ENCODE measurements around the gene CCDC18. TPM values are rescaled to one million over a fixed set of nuclear protein-coding genes. Genes with fewer than 3 reads are reported as not detected.

CCDC18 gene
- total RNA-seq, 1 donor from 2014 or later: 16.2 TPM

- DNase-seq (ENCODE audit: low read depth): no peak
- TF ChIP-seq, protein P1, sequence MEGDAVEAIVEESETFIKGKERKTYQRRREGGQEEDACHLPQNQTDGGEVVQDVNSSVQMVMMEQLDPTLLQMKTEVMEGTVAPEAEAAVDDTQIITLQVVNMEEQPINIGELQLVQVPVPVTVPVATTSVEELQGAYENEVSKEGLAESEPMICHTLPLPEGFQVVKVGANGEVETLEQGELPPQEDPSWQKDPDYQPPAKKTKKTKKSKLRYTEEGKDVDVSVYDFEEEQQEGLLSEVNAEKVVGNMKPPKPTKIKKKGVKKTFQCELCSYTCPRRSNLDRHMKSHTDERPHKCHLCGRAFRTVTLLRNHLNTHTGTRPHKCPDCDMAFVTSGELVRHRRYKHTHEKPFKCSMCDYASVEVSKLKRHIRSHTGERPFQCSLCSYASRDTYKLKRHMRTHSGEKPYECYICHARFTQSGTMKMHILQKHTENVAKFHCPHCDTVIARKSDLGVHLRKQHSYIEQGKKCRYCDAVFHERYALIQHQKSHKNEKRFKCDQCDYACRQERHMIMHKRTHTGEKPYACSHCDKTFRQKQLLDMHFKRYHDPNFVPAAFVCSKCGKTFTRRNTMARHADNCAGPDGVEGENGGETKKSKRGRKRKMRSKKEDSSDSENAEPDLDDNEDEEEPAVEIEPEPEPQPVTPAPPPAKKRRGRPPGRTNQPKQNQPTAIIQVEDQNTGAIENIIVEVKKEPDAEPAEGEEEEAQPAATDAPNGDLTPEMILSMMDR (conservative IDR thresholded peaks at IDR 0.05; ENCODE audit: low read depth, low read length): no peak
Measured at GRCh38 chr1:93143136-93143535, 37.4 kb upstream of the CCDC18 start.

DNA sequence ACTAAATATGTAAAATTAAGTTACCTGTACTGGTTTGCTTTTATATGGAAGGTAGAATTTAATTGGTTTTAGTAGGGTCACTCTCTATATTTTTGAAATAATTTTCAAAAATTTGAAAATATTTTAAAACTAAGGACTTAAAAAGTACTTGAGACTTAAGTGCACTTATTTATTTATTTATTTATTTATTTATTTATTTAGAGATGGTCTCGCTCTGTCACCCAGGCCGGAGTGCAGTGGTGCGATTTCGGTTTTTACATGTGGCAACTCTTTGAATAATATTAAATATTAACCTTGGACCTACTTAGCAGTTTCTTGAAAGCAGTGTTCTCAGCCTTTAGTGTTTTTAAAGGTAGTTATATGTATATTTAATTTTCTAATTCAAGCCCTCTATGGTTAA, 36.8 kb upstream of the CCDC18 start:
- TF ChIP-seq, protein P1 (conservative IDR thresholded peaks at IDR 0.05; ENCODE audit: low read depth, low read length): no peak

More at GRCh38 chr1:93143136-93143535, 37.4 kb upstream of the CCDC18 start:
- no peak overlapping the region for H3K4me3 ChIP-seq (ENCODE audit: low read depth, low read length)

DNA sequence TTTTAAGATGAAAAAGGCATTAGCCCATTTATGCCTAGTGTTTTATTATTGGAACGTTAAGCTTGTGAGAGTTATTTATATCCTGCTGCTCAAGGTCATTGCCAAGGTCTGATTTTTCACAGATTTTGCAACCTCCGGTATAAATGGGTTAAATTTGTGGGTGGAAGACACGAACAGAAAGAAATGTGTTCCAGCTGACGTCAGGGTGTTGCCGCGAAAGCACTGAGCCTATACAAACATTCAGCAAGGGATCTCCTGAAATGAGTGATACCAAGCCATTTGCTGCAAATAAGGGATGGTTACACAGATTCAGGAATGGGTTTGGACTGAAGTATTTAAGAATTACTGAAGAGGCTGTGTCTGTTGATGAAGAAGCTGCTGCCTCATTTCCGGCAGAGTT, 32.5 kb upstream of the CCDC18 start:
- DNase-seq (ENCODE audit: low read depth): no peak
- TF ChIP-seq, protein P1 (conservative IDR thresholded peaks at IDR 0.05; ENCODE audit: low read depth, low read length): no peak
- H3K4me3 ChIP-seq (ENCODE audit: low read depth, low read length): no peak overlapping the region

More for the DNA sequence above, 36.8 kb upstream of the CCDC18 start:
- DNase-seq (ENCODE audit: low read depth): no peak
- H3K4me3 ChIP-seq (ENCODE audit: low read depth, low read length): no peak overlapping the region

DNA sequence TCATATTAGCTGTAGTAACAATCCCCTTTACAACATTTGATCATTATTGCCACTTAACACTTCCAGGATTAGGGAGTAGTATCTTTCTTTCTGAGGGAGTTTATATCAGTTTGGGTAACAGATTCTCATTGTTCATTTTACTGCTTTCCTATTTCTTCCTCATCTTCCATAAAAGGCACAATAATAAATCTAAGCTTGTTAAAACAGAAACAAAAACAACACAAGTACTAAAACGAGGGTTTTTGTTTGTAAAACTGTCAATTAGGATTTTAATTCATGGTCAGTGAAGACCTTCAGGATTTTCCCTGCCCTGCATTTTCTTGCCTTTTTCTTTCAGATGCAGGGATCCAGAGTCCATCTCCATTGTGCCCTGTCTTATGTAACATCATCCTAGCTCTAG, 29.8 kb upstream of the CCDC18 start:
- H3K4me3 ChIP-seq (ENCODE audit: low read depth, low read length): no peak overlapping the region
- TF ChIP-seq, protein P1 (conservative IDR thresholded peaks at IDR 0.05; ENCODE audit: low read depth, low read length): no peak
- no peak for DNase-seq (ENCODE audit: low read depth)

DNA sequence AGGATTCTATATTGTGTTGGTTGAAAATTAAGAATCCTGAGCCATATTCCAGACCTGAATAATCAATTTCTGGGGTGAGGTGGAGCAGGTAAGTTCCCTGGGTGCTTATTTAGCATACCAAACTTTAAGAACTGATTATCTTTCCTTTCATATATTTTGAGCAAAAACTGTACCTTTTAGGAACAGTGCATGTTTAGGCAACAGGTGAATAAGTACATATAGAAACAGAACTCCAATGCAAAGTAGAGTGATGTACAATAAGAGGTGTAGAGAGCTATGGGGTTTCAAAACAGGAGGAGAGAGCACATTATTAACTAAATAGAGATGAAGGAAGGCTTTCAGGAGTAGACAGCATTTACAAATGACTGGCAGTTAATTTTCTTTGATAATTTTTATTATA, 29.1 kb upstream of the CCDC18 start:
- no peak for DNase-seq (ENCODE audit: low read depth)
- TF ChIP-seq, protein P1 (conservative IDR thresholded peaks at IDR 0.05; ENCODE audit: low read depth, low read length): no peak
- H3K4me3 ChIP-seq (ENCODE audit: low read depth, low read length): no peak overlapping the region

DNA sequence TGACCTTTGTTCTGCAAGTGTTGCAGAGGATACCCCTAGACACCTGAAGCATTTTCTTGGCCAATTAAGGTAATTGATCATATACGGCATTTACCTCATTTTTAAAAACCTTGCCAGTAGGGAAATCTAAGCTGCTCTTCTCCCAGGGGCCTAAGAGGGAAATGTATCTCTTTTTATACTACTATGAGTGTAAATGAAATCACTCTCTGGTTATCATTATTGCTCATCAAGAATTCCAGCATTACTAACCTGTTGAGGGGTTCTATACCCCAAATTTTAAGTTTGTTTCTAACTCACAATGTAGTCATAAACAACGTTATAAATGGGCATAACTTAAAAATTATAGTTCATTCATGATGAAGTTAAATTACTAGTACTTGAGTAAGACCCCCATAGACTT, 27.7 kb upstream of the CCDC18 start:
- DNase-seq (ENCODE audit: low read depth): no peak
- H3K4me3 ChIP-seq (ENCODE audit: low read depth, low read length): no peak overlapping the region
- TF ChIP-seq, protein P1 (conservative IDR thresholded peaks at IDR 0.05; ENCODE audit: low read depth, low read length): no peak

- DNase-seq (ENCODE audit: low read depth): no peak
- TF ChIP-seq, protein P1 (conservative IDR thresholded peaks at IDR 0.05; ENCODE audit: low read depth, low read length): no peak
- H3K4me3 ChIP-seq (ENCODE audit: low read depth, low read length): no peak overlapping the region
Measured at GRCh38 chr1:93154898-93155297, 25.6 kb upstream of the CCDC18 start.
